HG03280 (cell line): ENCODE results near the gene IMMP2L.
"Not testable (repeated sequence)": the region's sequence is repeated elsewhere in the genome, so short reads cannot be mapped to it uniquely, and the experiment has no call there.

ENCODE experiments used
- ATAC-seq: cut with Tn5 transposase; IDR thresholded peaks from one replicate; pipeline ENCODE4 v1.9.1; 2021; ENCODE audit warnings: mild to moderate bottlenecking, moderate library complexity; ENCODE audit not compliant: unreplicated experiment

Gene IMMP2L

GRCh38 chr7:111362506-111363054, 199.7 kb downstream of the IMMP2L start:
- no peak for ATAC-seq

DNA sequence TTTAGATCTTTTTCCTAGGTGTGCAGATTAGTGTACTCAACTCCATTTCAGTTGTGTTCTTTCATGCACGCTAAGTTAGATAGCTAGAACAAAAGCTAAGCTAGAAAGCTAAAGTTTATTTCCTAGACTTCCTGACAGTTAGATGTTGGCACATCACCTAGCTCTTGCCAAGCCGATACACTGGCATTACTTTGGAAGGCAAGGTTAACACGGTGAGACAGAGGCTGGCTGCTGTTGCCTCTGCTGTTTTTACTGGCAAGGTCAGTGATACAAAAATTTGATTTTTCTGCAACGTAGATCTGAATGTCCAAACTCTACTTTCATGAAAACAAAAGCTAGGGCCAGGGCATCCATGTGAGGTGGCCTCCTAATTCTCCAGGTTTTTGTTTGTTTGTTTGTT, 203.4 kb downstream of the IMMP2L start:
- no peak for ATAC-seq

DNA sequence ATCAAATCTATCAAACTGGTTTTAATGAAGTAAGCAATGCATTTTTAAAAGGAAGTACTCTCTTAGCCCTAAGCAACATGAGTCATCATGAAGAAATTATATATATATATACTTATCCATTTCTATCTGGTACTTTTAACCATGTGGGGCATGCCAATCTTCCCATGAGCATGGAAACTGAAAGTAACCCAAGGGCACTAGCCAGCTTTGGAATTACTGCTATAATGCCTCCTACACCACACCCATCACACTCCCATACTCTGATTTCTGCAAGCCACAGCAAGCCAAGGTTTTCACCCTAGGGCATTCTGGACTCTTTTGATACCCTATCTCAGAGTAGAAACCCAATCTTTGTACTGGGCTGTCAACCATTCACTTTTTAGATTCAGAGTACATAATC, 204.6 kb downstream of the IMMP2L start:
- ATAC-seq = no peak

DNA sequence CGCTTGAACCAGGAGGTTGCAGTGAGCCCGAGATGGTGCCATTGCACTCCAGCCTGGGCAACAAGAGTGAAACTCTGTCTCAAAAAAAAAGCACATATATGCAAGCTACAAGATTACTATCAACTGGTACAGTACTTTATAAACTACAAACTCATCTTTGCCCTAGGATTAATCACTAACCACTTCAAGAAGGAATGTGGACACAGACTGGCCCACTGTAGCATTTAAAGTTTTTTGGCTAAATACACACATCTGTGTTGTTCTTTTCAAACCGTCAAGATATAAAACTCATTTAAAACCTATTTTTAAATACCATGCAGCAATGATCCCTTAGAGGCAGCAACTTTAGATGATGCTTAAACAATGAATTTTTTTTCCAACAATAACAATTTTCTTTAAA, 205.4 kb downstream of the IMMP2L start:
- no peak for ATAC-seq

DNA sequence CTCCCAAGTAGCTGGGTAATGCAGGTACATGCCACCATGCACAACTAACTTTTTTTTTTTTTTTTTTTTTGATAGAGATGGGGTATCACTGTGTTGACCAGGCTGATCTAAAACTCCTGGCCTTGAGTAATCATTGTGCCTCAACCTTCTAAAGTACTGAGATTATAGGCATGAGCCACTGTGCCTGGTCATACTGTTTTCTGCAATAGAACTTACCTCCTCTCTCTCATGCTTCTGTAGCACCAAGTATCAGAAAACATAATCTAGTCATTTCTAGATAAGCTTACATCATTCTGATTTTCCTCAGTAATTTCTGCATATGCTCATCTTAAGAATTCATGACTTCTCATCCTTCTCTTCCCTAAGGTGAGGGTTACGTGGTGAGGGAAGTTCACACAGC, 210.0 kb downstream of the IMMP2L start:
- no peak for ATAC-seq

- no peak for ATAC-seq
These were observed 216.1 kb downstream of the IMMP2L start for GRCh38 chr7:111346219-111346618.

GRCh38 chr7:111343017-111343416, 219.3 kb downstream of the IMMP2L start:
- no peak for ATAC-seq

DNA sequence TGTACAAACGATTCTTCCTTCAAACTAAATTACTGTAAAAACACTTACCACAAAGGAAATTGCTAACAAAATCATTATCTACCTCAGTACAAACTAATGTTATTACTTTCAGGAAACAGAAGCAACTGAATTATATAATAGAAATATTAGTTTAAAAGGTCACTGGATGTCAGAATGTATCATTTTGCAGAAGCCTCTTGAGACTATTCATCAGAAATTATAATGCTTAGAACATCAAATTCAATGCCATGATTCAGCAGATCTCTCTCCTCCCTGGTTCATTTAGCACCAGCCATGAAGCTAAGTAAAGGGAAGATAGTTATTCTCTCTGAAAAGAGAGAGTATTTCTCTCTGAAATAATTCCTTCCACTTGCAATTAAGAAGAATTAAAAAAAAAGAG, 223.3 kb downstream of the IMMP2L start:
- ATAC-seq = no peak

- no peak for ATAC-seq
These were observed 229.3 kb downstream of the IMMP2L start for GRCh38 chr7:111333010-111333409.

GRCh38 chr7:111330235-111330523, 232.1 kb downstream of the IMMP2L start:
- no peak for ATAC-seq

GRCh38 chr7:111329367-111330234, 232.7 kb downstream of the IMMP2L start:
- no peak for ATAC-seq

GRCh38 chr7:111328487-111328886, 233.8 kb downstream of the IMMP2L start:
- ATAC-seq = no peak

- no peak for ATAC-seq
These were observed 237.5 kb downstream of the IMMP2L start for GRCh38 chr7:111324776-111325175.

DNA sequence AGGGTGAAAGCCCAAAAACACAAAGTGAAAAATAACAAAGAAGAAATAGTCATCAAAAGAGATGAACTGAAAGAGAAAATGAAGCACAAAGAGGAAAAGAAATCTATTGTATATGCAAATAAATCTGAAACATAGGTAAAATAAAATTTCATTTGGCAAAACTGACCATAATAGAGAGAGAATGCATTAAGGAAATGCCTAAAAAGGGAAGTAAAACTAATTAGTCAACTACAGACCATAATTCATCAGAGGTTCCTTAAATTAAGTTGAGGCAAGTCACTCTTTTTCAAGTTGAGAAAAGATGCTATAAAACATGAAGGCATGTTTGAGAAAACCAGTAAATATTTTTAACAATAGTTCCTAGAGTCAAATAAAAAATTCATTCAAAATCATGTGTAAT, 238.1 kb downstream of the IMMP2L start:
- peak; percentile 56 for ATAC-seq

DNA sequence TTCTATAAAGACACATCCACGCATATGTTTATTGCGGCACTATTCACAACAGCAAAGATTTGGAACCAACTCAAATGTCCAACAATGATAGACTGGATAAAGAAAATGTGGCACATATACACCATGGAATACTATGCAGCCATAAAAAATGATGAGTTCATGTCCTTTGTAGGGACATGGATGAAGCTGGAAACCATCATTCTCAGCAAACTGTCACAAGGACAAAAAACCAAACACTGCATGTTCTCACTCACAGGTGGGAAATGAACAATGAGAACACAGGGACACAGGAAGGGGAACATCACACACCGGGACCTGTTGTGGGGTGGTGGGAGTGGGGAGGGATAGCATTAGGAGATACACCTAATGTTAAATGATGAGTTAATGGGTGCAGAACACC, 238.6 kb downstream of the IMMP2L start:
- not testable (repeated sequence) for ATAC-seq

DNA sequence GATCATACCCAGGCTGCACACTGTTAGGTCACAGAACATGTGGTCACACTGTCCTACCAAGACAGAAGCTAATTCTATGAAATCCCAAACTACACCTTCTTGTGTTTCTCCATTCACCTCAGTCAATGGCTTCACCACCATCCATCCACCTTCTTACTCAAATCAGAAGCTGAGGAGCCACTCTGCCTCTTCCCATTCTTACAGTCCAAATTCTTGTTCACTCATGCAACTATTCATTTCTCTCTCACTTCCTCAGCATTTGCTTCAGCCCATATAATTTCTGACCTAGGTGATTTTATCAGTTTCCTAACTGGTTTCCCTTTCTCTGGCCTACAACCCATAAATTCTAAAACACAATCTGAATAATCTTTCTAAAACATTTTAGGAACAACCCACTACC, 242.2 kb downstream of the IMMP2L start:
- no peak for ATAC-seq

- ATAC-seq = no peak
These were observed 249.3 kb downstream of the IMMP2L start for GRCh38 chr7:111312966-111313365.

DNA sequence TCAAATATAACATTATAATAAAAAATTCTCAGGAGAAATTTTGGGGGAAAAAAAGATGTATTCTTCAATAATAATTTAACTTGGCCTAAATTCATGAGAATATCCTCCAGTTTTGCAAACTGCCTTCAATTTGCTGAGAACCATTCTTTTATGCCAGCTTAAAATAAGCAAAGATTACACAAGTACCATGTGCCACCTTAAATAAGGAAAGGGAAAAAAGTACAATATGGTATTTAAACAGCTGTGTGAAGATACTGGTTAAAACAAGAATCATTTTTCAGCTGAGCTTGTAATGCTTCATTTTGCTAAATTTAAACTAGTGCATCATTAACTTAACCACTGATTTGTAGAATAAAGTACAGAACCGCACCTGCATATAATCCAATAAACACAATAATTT, 253.6 kb downstream of the IMMP2L start:
- no peak for ATAC-seq

- no peak for ATAC-seq
These were observed 260.4 kb downstream of the IMMP2L start for GRCh38 chr7:111301891-111302290.

DNA sequence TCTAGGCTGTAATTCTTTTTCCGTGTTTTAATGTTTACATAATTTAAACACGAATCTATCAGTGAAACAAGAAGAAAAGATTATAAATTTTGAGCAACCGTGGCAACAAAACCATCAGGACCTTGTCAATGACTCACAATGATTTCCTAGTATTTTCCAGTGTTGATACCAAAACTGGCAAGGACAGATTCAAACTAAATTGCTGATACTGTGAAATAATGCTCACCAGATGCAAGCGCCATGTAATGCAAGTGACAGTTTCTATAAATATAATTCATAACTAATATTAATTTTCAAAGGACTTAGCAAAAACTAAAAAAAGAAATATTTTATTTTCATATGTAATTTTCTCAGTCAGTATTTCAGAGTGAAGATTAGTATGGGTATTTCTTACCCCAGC, 267.8 kb downstream of the IMMP2L start:
- ATAC-seq = no peak

- ATAC-seq = no peak
These were observed 270.2 kb downstream of the IMMP2L start for GRCh38 chr7:111292026-111292470.

DNA sequence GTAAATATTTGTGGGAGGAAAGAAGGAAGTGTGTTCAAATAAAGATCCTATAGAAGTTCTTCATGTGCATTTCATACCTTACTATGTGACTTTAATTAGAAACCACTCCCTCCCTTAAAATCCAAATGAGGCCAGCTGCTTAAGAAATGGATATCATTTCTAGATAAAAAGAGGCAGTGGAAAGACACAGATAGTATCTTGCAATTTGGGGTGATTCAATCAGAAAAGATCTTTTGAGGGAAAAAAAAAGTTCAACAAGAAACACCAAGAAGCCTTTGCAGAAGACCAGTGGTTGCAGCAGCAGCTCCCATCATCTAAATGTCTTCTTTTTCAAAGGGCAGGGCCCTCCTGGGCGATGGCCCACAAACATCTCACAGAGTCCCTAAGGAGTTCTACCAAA, 271.3 kb downstream of the IMMP2L start:
- ATAC-seq = no peak

GRCh38 chr7:111290419-111290818, 271.9 kb downstream of the IMMP2L start:
- ATAC-seq = no peak
